DMS 273 (cell line): ENCODE measurements around the gene SAMD11.

ENCODE experiments used
- DNase-seq: peaks from one replicate; lab custom pipeline; 2025; ENCODE audit not compliant: unreplicated experiment; lab: John Stamatoyannopoulos, UW

SAMD11 gene

DNA sequence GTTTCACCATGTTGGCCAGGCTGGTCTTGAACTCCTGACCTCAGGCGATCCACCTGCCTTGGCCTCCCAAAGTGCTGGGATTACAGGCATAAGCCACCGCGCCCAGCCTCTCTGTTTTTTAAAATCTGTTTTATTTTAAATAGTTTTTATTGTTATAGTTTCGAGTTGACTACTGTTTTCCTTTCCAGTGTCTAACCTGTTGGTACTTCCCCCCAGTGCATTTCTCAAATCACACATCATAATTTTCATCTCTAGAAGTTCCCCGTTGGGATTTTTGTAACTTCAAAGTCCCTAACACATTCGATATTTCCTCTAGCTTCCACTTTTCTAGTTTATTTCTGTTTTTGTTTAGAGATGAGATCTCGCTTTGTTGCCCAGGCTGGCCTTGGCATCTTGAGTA, 68.6 kb downstream of the SAMD11 start:
- DNase-seq = no peak

- no peak for DNase-seq
Measured at GRCh38 chr1:993379-993995, 69.8 kb downstream of the SAMD11 start.
